Measurements from ENCODE around the gene LMO2. TPM values are rescaled to one million over a fixed set of nuclear protein-coding genes. Genes with fewer than 3 reads are reported as not detected.

LMO2 gene
- total RNA-seq, 4 donors from 2014 or later = 8.4 to 37.4 (median 19.3) TPM

- Histone ChIP-seq H3K9me3 (peaks cover 0 to 4% (median 0%) of the 10 kb centered on the region in 4 donors), H3K4me1 (peaks cover 0 to 5% (median 0%) of the 10 kb centered on the region in 4 donors), H3K4me3 (no peak overlapping the region), H3K27me3 (no peaks in the 10 kb centered on the region), H3K27ac (no peak overlapping the region), H3K36me3 (no peaks in the 10 kb centered on the region)
- WGBS, 2 donors = 62 to 65% methylated on average over 3 of the region's 3 CpGs
- TF ChIP-seq, protein P1, sequence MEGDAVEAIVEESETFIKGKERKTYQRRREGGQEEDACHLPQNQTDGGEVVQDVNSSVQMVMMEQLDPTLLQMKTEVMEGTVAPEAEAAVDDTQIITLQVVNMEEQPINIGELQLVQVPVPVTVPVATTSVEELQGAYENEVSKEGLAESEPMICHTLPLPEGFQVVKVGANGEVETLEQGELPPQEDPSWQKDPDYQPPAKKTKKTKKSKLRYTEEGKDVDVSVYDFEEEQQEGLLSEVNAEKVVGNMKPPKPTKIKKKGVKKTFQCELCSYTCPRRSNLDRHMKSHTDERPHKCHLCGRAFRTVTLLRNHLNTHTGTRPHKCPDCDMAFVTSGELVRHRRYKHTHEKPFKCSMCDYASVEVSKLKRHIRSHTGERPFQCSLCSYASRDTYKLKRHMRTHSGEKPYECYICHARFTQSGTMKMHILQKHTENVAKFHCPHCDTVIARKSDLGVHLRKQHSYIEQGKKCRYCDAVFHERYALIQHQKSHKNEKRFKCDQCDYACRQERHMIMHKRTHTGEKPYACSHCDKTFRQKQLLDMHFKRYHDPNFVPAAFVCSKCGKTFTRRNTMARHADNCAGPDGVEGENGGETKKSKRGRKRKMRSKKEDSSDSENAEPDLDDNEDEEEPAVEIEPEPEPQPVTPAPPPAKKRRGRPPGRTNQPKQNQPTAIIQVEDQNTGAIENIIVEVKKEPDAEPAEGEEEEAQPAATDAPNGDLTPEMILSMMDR (IDR thresholded peaks at IDR 0.05) = no peak
- no peak for DNase-seq (ENCODE audit: low spot score in 2 of 2)
Measured at GRCh38 chr11:33909150-33909549, 17.3 kb upstream of the LMO2 start.

GRCh38 chr11:33907421-33907820 lies 15.5 kb upstream of the LMO2 start:
- H3K9me3 ChIP-seq = no peaks in the 10 kb centered on the region
- TF ChIP-seq, protein P1 (IDR thresholded peaks at IDR 0.05) = no peak
- TF ChIP-seq POLR2A (IDR thresholded peaks at IDR 0.05) (no peak), EP300 (IDR thresholded peaks at IDR 0.05) (no peak)
- no peaks in the 10 kb centered on the region for H3K36me3 ChIP-seq
- no peaks in the 10 kb centered on the region for H3K27me3 ChIP-seq
- WGBS, 2 donors = 65 to 66% methylated on average over 9 of the region's 9 CpGs
- DNase-seq (ENCODE audit: low spot score in 2 of 2) = no peak
- H3K4me1 ChIP-seq = peaks cover 0 to 3% (median 0%) of the 10 kb centered on the region in 4 donors
- no peak overlapping the region for H3K4me3 ChIP-seq
- H3K27ac ChIP-seq = no peak overlapping the region

GRCh38 chr11:33906484-33907186 lies 14.8 kb upstream of the LMO2 start:
- WGBS, 2 donors = 72 to 79% methylated on average over 9 to 11 of the region's 11 CpGs
- DNase-seq (ENCODE audit: low spot score in 2 of 2) = no peak
- Histone ChIP-seq H3K27ac (no peak overlapping the region), H3K9me3 (no peaks in the 10 kb centered on the region), H3K27me3 (no peaks in the 10 kb centered on the region), H3K4me3 (no peak overlapping the region), H3K36me3 (no peaks in the 10 kb centered on the region), H3K4me1 (no peaks in the 10 kb centered on the region)
- TF ChIP-seq POLR2A (IDR thresholded peaks at IDR 0.05) = no peak

GRCh38 chr11:33904102-33904501 lies 12.2 kb upstream of the LMO2 start:
- Histone ChIP-seq H3K36me3 (no peaks in the 10 kb centered on the region), H3K4me3 (no peak overlapping the region), H3K4me1 (peaks cover 0 to 10% (median under 1%) of the 10 kb centered on the region in 4 donors), H3K9me3 (no peaks in the 10 kb centered on the region), H3K27me3 (no peaks in the 10 kb centered on the region), H3K27ac (no peak overlapping the region)
- 72 to 73% methylated on average over 5 of the region's 5 CpGs for WGBS, 2 donors
- no peak for TF ChIP-seq POLR2A (IDR thresholded peaks at IDR 0.05)
- TF ChIP-seq, protein P1 (IDR thresholded peaks at IDR 0.05) = no peak
- TF ChIP-seq EP300 (IDR thresholded peaks at IDR 0.05) = no peak
- no peak for DNase-seq (ENCODE audit: low spot score in 2 of 2)

DNA sequence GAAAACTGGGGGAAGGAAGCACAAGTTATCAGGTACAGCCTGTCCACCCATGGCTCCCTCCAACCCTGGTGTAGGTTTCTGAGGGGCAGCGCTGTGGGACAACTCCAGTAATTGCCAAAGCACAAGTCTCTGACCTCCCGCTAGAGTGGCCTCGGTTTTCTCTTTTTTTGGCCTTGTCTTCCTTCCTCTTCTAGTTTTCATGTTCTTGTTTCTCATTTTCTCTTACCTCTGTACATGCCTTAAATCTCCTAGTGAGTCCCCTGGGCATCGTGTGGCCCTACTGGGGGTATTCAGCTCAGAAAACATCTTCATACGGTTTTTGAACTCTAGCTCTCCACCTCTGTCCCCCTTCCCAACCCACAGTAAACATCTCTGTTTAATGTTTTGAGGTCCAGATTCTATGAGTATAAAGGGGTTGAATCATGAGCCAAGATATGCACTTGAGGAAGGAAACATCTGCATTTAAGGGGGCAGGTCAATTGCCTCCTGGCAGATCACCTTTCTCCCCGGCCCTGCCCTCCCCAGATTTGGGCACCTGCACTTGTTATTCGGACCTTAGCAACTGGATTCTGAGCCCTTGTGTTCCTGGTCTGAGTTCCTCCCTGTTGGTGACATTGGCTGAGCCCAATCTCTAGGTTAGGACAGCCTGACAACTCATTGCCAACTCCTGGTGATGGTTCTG lies 8.4 kb upstream of the LMO2 start:
- no peak for TF ChIP-seq EP300 (IDR thresholded peaks at IDR 0.05)
- TF ChIP-seq, protein P1 (IDR thresholded peaks at IDR 0.05) = no peak
- no peak for TF ChIP-seq POLR2A (IDR thresholded peaks at IDR 0.05)
- Histone ChIP-seq H3K4me1 (peaks cover 0 to 21% (median 3%) of the 10 kb centered on the region in 4 donors), H3K4me3 (no peak overlapping the region), H3K36me3 (no peaks in the 10 kb centered on the region), H3K27ac (peak overlapping the region in 1 of 4 donors; percentile 45), H3K9me3 (no peaks in the 10 kb centered on the region), H3K27me3 (no peaks in the 10 kb centered on the region)
- WGBS, 2 donors = 73 to 75% methylated on average over 7 of the region's 7 CpGs
- no peak for DNase-seq (ENCODE audit: low spot score in 2 of 2)
